Activated CD4-positive, alpha-beta T cell treated with anti-CD3 and anti-CD28 coated beads for 24 hours (primary cell): Measurements from ENCODE around the gene SAPCD2.
A peak's percentile ranks its signal among the peaks of the same experiment; 100 is the strongest.
"Not testable (repeated sequence)": the region's sequence is repeated elsewhere in the genome, so short reads cannot be mapped to it uniquely, and the experiment has no call there.

ENCODE experiments used
- DNase-seq, 2 donors: peaks; one replicate each; pipeline ENCODE4 v3.0.0-alpha.2; 2020; ENCODE audit warnings: low read depth in 2 of 2

The SAPCD2 gene

GRCh38 chr9:137064880-137065164 lies 5.5 kb downstream of the SAPCD2 start:
- no peak for DNase-seq

- peak; percentile 58 to 59 for DNase-seq
Measured at GRCh38 chr9:137064027-137064879, 6.1 kb downstream of the SAPCD2 start.

- no peak for DNase-seq
Measured at GRCh38 chr9:137063311-137064026, 6.9 kb downstream of the SAPCD2 start.

- not testable (repeated sequence) for DNase-seq
Measured at GRCh38 chr9:137062798-137063197, 7.6 kb downstream of the SAPCD2 start.

- DNase-seq: no peak
Measured at GRCh38 chr9:137062384-137062783, 8.0 kb downstream of the SAPCD2 start.

GRCh38 chr9:137058521-137059234 lies 11.7 kb downstream of the SAPCD2 start:
- DNase-seq: no peak

GRCh38 chr9:137057545-137057944 lies 12.8 kb downstream of the SAPCD2 start:
- DNase-seq: no peak

- no peak for DNase-seq
Measured at GRCh38 chr9:137056739-137057415, 13.5 kb downstream of the SAPCD2 start.

GRCh38 chr9:137055385-137056364 lies 14.7 kb downstream of the SAPCD2 start:
- DNase-seq: no peak

GRCh38 chr9:137054932-137055384 lies 15.4 kb downstream of the SAPCD2 start:
- DNase-seq: no peak

- DNase-seq: no peak
Measured at GRCh38 chr9:137053944-137054931, 16.1 kb downstream of the SAPCD2 start, which contains the start of gene ENTPD2. ENTPD2 (minus strand) TSS chr9:137054061; CDS start chr9:137053997, 64 bp downstream.

GRCh38 chr9:137052998-137053943 lies 17.1 kb downstream of the SAPCD2 start:
- no peak for DNase-seq

- DNase-seq: no peak
Measured at GRCh38 chr9:137052293-137052692, 18.1 kb downstream of the SAPCD2 start.

GRCh38 chr9:137051145-137051724 lies 19.1 kb downstream of the SAPCD2 start:
- no peak for DNase-seq

GRCh38 chr9:137050570-137050969 lies 19.8 kb downstream of the SAPCD2 start:
- DNase-seq: no peak

GRCh38 chr9:137049544-137050449 lies 20.6 kb downstream of the SAPCD2 start:
- peak; percentile 38 to 69 for DNase-seq
